GM23338 (cell line): Measurements from ENCODE around the gene RAB3B. TPM values are rescaled to one million over a fixed set of nuclear protein-coding genes. Genes with fewer than 3 reads are reported as not detected.
A peak's percentile ranks its signal among the peaks of the same experiment; 100 is the strongest.

ENCODE experiments used
- ATAC-seq: fragments of 200-7000 bp; cut with Tn5 transposase; 3 replicates; pipeline ENCODE4 v1.9.1; 2020
- DNase-seq: peaks from one replicate; pipeline ENCODE4 v3.0.0-alpha.2; 2015; ENCODE audit warnings: low spot score
- H2AFZ ChIP-seq: fragments of 200-600 bp; sonication (generic); 2 replicates; pipeline ENCODE4 v1.8.0; 2016; ENCODE audit warnings: antibody characterized with exemption, mild to moderate bottlenecking, moderate library complexity
- H3F3A ChIP-seq: fragments of 200-600 bp; sonication (generic); replicated peaks from 2 replicates; pipeline ENCODE4 v1.8.0; 2017; ENCODE audit warnings: antibody characterized with exemption, mixed run types, low read depth
- H3K27ac ChIP-seq: fragments of 200-600 bp; sonication (generic); 2 replicates; pipeline ENCODE4 v1.6.1; 2016; ENCODE audit warnings: low read depth
- H3K27me3 ChIP-seq: fragments of 200-600 bp; sonication (generic); 2 replicates; pipeline ENCODE4 v1.8.0; 2016; ENCODE audit warnings: mild to moderate bottlenecking, mixed run types, moderate library complexity; ENCODE audit not compliant: insufficient read depth
- H3K36me3 ChIP-seq: fragments of 200-600 bp; sonication (generic); 2 replicates; pipeline ENCODE4 v1.8.0; 2016; ENCODE audit warnings: mild to moderate bottlenecking; ENCODE audit not compliant: insufficient read depth
- H3K4me1 ChIP-seq: fragments of 200-600 bp; sonication (generic); 2 replicates; pipeline ENCODE4 v1.8.0; 2016; ENCODE audit warnings: mild to moderate bottlenecking, moderate library complexity; ENCODE audit not compliant: insufficient read depth
- H3K4me2 ChIP-seq: fragments of 200-600 bp; sonication (generic); 2 replicates; pipeline ENCODE4 v1.7.1; 2017; ENCODE audit warnings: mixed run types
- H3K4me3 ChIP-seq: fragments of 200-600 bp; sonication (generic); 2 replicates; pipeline ENCODE4 v1.6.1; 2016; ENCODE audit warnings: mixed run types
- H3K79me2 ChIP-seq: fragments of 200-600 bp; sonication (generic); replicated peaks from 2 replicates; pipeline ENCODE4 v1.8.0; 2017; ENCODE audit warnings: mild to moderate bottlenecking; ENCODE audit not compliant: insufficient read depth
- H3K9me2 ChIP-seq: fragments of 200-600 bp; sonication (generic); 2 replicates; pipeline ENCODE4 v1.8.0; 2017; ENCODE audit not compliant: insufficient read depth
- H4K20me1 ChIP-seq: fragments of 200-600 bp; sonication (generic); replicated peaks from 2 replicates; pipeline ENCODE4 v1.8.0; 2017; ENCODE audit warnings: mild to moderate bottlenecking; ENCODE audit not compliant: insufficient read depth
- H3K27ac Mint-ChIP-seq: 2 replicates; pipeline ENCODE4 v1.8.0; 2020; ENCODE audit warnings: inconsistent platforms, mild to moderate bottlenecking, moderate library complexity, mixed read lengths
- H3K27me3 Mint-ChIP-seq: 3 replicates; pipeline ENCODE4 v1.8.0; 2022; ENCODE audit warnings: low read depth, mild to moderate bottlenecking, moderate library complexity, mixed read lengths, inconsistent platforms; ENCODE audit not compliant: insufficient read depth, poor library complexity
- H3K36me3 Mint-ChIP-seq: 3 replicates; pipeline ENCODE4 v1.8.0; 2021; ENCODE audit warnings: low read depth, mild to moderate bottlenecking, inconsistent platforms, moderate library complexity, mixed read lengths
- H3K4me1 Mint-ChIP-seq: 3 replicates; pipeline ENCODE4 v1.8.0; 2020; ENCODE audit warnings: mild to moderate bottlenecking, inconsistent platforms, mixed read lengths
- H3K4me3 Mint-ChIP-seq: 3 replicates; pipeline ENCODE4 v1.8.0; 2021; ENCODE audit warnings: moderate library complexity, mild to moderate bottlenecking, inconsistent platforms, mixed read lengths
- H3K9me3 Mint-ChIP-seq: 3 replicates; pipeline ENCODE4 v1.8.0; 2020; ENCODE audit warnings: moderate library complexity, mild to moderate bottlenecking, inconsistent platforms, mixed read lengths
- CREB1 ChIP-seq: fragments of 250-450 bp; sonication (Bioruptor Pico); IDR thresholded peaks from 2 replicates; pipeline ENCODE4 v1.5.0; 2020; ENCODE audit warnings: low read depth, mild to moderate bottlenecking, moderate library complexity
- EZH2 ChIP-seq: fragments of 200-600 bp; sonication (generic); IDR thresholded peaks from one replicate; pipeline ENCODE4 v1.8.0; 2017; ENCODE audit warnings: antibody characterized with exemption, mild to moderate bottlenecking, low read depth; ENCODE audit not compliant: unreplicated experiment
- EZH2phosphoT487 ChIP-seq: fragments of 200-600 bp; sonication (generic); IDR thresholded peaks from one replicate; pipeline ENCODE4 v1.8.1; 2018; ENCODE audit warnings: antibody characterized with exemption; ENCODE audit not compliant: unreplicated experiment
- NANOG ChIP-seq: IDR thresholded peaks from 2 replicates; pipeline ENCODE4 v1.6.1; 2016; ENCODE audit warnings: antibody characterized with exemption, borderline replicate concordance
- POLR2AphosphoS5 ChIP-seq: IDR thresholded peaks from 2 replicates; pipeline ENCODE4 v1.6.1; 2016; ENCODE audit warnings: antibody characterized with exemption, low read depth
- ZNF331 ChIP-seq: fragments of 250-450 bp; sonication (Bioruptor Pico); IDR thresholded peaks from 2 replicates; pipeline ENCODE4 v1.5.0; 2020; ENCODE audit warnings: low read depth, mild to moderate bottlenecking, moderate library complexity
- polyA plus RNA-seq: library from polyadenylated mRNA; unstranded; fragments of >200 nt; fragmentation: Nextera tagmentation; extraction: Ambion mirVana; gene quantifications from 2 replicates; pipeline ENCODE4 v1.2.1, GENCODE V29; 2016
- total RNA-seq: library from RNA; depleted of rRNA; stranded (reverse); fragments of >200 nt; shearing (Covaris generic); gene quantifications from 2 replicates; pipeline ENCODE4 v1.2.3, GENCODE V29; 2014
- TF ChIP-seq, protein P1 (sequence below): fragments of 250-450 bp; sonication (Bioruptor Pico); IDR thresholded peaks from 2 replicates; pipeline ENCODE4 v1.5.0; 2020; ENCODE audit warnings: mild to moderate bottlenecking, moderate library complexity
- TF ChIP-seq, protein P2 (sequence below), 2 experiments: fragments of 200-600 bp in 1 of 2; sonication (generic) in 1 of 2; conservative IDR thresholded peaks; 2 replicates each; pipeline versions ENCODE4 v1.5.1 to v1.6.1; 2016 to 2017; ENCODE audit warnings: antibody characterized with exemption in 2 of 2, low read depth in 2 of 2, mild to moderate bottlenecking in 2 of 2, moderate library complexity in 1 of 2

The RAB3B gene
- total and polyA plus RNA-seq, 2 experiments from 2014 or later, result 18.3 to 37.9 TPM

DNA sequence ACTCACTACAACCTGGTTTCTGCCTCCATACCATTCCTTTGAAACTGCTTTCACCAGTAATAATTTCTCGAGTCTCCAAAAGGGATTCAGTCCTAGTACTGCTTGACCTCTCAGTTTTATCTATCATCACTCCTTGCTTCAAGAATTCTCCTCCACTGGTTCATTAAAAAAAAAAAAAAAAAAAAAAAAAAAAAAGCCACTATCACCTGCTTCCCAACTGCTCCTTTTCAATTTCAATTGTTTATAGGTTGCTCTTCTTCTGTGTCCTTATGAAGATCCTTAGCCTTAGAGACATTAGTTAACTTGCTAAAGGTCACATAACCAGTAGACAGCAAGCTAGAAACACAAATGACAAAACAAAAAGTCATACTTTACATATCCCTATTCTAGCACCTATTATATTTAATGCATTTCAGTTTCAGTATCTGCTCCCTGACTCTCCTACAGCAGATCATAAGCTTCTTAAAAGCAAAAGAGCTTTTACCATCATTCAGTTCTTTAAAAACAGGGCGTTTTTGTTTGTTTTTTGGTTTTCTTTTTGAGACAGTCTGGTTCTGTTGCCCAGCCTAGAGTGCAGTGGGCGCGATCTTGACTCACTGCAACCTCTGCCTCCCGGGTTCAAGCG, 119.0 kb downstream of the RAB3B start:
- H4K20me1 ChIP-seq, result peaks cover 31% of the 10 kb centered on the region
- H3K9me2 ChIP-seq, result no peaks in the 10 kb centered on the region
- H2AFZ ChIP-seq, result no peak overlapping the region
- peak overlapping the region; percentile 73; the same call in 1 of the 2 replicates for H3K27ac Mint-ChIP-seq
- no peaks in the 10 kb centered on the region for H3F3A ChIP-seq
- peak overlapping the region; percentile 71; the same call in 1 of the 2 replicates for H3K27ac ChIP-seq
- H3K4me2 ChIP-seq, result no peak overlapping the region
- no peak overlapping the region for H3K4me3 ChIP-seq
- H3K27me3 Mint-ChIP-seq, result no peaks in the 10 kb centered on the region
- no peak for DNase-seq
- TF ChIP-seq, protein P1, sequence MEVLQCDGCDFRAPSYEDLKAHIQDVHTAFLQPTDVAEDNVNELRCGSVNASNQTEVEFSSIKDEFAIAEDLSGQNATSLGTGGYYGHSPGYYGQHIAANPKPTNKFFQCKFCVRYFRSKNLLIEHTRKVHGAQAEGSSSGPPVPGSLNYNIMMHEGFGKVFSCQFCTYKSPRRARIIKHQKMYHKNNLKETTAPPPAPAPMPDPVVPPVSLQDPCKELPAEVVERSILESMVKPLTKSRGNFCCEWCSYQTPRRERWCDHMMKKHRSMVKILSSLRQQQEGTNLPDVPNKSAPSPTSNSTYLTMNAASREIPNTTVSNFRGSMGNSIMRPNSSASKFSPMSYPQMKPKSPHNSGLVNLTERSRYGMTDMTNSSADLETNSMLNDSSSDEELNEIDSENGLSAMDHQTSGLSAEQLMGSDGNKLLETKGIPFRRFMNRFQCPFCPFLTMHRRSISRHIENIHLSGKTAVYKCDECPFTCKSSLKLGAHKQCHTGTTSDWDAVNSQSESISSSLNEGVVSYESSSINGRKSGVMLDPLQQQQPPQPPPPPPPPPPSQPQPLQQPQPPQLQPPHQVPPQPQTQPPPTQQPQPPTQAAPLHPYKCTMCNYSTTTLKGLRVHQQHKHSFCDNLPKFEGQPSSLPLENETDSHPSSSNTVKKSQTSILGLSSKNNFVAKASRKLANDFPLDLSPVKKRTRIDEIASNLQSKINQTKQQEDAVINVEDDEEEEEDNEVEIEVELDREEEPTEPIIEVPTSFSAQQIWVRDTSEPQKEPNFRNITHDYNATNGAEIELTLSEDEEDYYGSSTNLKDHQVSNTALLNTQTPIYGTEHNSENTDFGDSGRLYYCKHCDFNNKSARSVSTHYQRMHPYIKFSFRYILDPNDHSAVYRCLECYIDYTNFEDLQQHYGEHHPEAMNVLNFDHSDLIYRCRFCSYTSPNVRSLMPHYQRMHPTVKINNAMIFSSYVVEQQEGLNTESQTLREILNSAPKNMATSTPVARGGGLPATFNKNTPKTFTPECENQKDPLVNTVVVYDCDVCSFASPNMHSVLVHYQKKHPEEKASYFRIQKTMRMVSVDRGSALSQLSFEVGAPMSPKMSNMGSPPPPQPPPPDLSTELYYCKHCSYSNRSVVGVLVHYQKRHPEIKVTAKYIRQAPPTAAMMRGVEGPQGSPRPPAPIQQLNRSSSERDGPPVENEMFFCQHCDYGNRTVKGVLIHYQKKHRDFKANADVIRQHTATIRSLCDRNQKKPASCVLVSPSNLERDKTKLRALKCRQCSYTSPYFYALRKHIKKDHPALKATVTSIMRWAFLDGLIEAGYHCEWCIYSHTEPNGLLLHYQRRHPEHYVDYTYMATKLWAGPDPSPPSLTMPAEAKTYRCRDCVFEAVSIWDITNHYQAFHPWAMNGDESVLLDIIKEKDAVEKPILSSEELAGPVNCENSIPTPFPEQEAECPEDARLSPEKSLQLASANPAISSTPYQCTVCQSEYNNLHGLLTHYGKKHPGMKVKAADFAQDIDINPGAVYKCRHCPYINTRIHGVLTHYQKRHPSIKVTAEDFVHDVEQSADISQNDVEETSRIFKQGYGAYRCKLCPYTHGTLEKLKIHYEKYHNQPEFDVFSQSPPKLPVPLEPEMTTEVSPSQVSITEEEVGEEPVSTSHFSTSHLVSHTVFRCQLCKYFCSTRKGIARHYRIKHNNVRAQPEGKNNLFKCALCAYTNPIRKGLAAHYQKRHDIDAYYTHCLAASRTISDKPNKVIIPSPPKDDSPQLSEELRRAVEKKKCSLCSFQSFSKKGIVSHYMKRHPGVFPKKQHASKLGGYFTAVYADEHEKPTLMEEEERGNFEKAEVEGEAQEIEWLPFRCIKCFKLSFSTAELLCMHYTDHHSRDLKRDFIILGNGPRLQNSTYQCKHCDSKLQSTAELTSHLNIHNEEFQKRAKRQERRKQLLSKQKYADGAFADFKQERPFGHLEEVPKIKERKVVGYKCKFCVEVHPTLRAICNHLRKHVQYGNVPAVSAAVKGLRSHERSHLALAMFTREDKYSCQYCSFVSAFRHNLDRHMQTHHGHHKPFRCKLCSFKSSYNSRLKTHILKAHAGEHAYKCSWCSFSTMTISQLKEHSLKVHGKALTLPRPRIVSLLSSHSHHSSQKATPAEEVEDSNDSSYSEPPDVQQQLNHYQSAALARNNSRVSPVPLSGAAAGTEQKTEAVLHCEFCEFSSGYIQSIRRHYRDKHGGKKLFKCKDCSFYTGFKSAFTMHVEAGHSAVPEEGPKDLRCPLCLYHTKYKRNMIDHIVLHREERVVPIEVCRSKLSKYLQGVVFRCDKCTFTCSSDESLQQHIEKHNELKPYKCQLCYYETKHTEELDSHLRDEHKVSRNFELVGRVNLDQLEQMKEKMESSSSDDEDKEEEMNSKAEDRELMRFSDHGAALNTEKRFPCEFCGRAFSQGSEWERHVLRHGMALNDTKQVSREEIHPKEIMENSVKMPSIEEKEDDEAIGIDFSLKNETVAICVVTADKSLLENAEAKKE, result no peak
- no peak for TF ChIP-seq EZH2phosphoT487
- TF ChIP-seq POLR2AphosphoS5, result no peak
- no peak for TF ChIP-seq EZH2
- TF ChIP-seq, protein P2, sequence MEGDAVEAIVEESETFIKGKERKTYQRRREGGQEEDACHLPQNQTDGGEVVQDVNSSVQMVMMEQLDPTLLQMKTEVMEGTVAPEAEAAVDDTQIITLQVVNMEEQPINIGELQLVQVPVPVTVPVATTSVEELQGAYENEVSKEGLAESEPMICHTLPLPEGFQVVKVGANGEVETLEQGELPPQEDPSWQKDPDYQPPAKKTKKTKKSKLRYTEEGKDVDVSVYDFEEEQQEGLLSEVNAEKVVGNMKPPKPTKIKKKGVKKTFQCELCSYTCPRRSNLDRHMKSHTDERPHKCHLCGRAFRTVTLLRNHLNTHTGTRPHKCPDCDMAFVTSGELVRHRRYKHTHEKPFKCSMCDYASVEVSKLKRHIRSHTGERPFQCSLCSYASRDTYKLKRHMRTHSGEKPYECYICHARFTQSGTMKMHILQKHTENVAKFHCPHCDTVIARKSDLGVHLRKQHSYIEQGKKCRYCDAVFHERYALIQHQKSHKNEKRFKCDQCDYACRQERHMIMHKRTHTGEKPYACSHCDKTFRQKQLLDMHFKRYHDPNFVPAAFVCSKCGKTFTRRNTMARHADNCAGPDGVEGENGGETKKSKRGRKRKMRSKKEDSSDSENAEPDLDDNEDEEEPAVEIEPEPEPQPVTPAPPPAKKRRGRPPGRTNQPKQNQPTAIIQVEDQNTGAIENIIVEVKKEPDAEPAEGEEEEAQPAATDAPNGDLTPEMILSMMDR (conservative IDR thresholded peaks at IDR 0.05; ENCODE audit: low read depth in 2 of 2), result no peak
- TF ChIP-seq NANOG, result no peak
- TF ChIP-seq CREB1, result no peak
- TF ChIP-seq ZNF331 (CRISPR knock-in tag), result no peak
- H3K27me3 ChIP-seq, result no peaks in the 10 kb centered on the region
- ATAC-seq, result no peak
- no peaks in the 10 kb centered on the region for H3K36me3 ChIP-seq
- peaks cover 3% of the 10 kb centered on the region; the same call in 2 of the 3 replicates for H3K36me3 Mint-ChIP-seq
- peaks cover 23% of the 10 kb centered on the region for H3K4me1 Mint-ChIP-seq
- H3K79me2 ChIP-seq, result peaks cover 100% of the 10 kb centered on the region
- H3K4me1 ChIP-seq, result peaks cover 23% of the 10 kb centered on the region
- no peaks in the 10 kb centered on the region for H3K9me3 Mint-ChIP-seq
- no peak overlapping the region for H3K4me3 Mint-ChIP-seq
